NB4 (cell line): ENCODE results near the gene CYP4F12.

Experiments used
- DNase-seq: peaks from one replicate; pipeline ENCODE4 v3.0.0; 2010; ENCODE audit warnings: low read depth
- H3K4me3 ChIP-seq: one replicate; pipeline ENCODE4 v1.5.1; 2011; ENCODE audit warnings: mild to moderate bottlenecking, low read depth, low read length, moderate library complexity
- MYC ChIP-seq: IDR thresholded peaks from 2 replicates; pipeline ENCODE4 v1.6.1; 2011; ENCODE audit warnings: low read depth, low read length
- POLR2A ChIP-seq: IDR thresholded peaks from 2 replicates; pipeline ENCODE4 v1.6.1; 2011; ENCODE audit warnings: mild to moderate bottlenecking; ENCODE audit not compliant: insufficient read length; ENCODE audit errors: extremely low read depth
- TF ChIP-seq, protein P1 (sequence below): IDR thresholded peaks from 2 replicates; pipeline ENCODE4 v1.6.1; 2011; ENCODE audit warnings: low read depth, low read length
- TF ChIP-seq, protein P2 (sequence below): IDR thresholded peaks from one replicate; pipeline ENCODE4 v1.5.1; 2012; ENCODE audit warnings: low read depth, low read length

CYP4F12 gene, protein sequence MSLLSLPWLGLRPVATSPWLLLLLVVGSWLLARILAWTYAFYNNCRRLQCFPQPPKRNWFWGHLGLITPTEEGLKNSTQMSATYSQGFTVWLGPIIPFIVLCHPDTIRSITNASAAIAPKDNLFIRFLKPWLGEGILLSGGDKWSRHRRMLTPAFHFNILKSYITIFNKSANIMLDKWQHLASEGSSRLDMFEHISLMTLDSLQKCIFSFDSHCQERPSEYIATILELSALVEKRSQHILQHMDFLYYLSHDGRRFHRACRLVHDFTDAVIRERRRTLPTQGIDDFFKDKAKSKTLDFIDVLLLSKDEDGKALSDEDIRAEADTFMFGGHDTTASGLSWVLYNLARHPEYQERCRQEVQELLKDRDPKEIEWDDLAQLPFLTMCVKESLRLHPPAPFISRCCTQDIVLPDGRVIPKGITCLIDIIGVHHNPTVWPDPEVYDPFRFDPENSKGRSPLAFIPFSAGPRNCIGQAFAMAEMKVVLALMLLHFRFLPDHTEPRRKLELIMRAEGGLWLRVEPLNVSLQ

DNA sequence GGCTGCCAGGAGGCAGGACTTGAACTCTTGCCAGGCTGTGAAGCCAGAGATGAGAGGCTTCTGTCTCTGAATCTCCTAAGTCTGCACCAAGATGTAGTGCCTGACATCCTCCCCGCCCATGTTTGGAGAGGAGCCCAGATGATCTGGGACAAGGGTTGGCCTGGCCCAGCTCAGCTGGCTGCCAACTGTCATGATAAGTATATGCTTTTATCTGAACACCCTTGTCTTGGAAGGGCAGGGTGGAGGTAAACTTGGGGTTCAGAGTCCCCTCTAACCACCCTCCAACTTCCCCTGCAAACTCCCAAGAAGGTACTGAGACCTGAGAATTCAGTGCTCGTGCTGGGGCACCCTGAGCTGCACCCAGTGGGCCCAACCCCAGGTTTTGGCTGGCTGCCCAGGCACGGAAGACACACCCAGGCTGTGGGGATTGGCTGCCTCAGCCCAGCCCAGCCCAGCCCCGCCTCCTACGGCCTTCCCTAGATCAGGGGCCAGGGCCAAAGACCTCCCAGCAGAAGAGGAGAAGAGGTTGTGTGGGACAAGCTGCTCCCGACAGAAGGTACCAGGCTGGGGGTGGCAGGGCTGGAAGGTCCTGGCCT, at the start of gene CYP4F12:
TSS of gene CYP4F12 (plus strand) at position 508 of the 596 bp plus-strand sequence. CDS start 443 bp downstream, outside the sequence.
- TF ChIP-seq MYC (no peak), POLR2A (no peak)
- TF ChIP-seq, protein P1, sequence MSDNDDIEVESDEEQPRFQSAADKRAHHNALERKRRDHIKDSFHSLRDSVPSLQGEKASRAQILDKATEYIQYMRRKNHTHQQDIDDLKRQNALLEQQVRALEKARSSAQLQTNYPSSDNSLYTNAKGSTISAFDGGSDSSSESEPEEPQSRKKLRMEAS, result no peak
- TF ChIP-seq, protein P2, sequence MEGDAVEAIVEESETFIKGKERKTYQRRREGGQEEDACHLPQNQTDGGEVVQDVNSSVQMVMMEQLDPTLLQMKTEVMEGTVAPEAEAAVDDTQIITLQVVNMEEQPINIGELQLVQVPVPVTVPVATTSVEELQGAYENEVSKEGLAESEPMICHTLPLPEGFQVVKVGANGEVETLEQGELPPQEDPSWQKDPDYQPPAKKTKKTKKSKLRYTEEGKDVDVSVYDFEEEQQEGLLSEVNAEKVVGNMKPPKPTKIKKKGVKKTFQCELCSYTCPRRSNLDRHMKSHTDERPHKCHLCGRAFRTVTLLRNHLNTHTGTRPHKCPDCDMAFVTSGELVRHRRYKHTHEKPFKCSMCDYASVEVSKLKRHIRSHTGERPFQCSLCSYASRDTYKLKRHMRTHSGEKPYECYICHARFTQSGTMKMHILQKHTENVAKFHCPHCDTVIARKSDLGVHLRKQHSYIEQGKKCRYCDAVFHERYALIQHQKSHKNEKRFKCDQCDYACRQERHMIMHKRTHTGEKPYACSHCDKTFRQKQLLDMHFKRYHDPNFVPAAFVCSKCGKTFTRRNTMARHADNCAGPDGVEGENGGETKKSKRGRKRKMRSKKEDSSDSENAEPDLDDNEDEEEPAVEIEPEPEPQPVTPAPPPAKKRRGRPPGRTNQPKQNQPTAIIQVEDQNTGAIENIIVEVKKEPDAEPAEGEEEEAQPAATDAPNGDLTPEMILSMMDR, result no peak
- DNase-seq, result peak; percentile 42
- H3K4me3 ChIP-seq, result no peak within 1 kb of the TSS

DNA sequence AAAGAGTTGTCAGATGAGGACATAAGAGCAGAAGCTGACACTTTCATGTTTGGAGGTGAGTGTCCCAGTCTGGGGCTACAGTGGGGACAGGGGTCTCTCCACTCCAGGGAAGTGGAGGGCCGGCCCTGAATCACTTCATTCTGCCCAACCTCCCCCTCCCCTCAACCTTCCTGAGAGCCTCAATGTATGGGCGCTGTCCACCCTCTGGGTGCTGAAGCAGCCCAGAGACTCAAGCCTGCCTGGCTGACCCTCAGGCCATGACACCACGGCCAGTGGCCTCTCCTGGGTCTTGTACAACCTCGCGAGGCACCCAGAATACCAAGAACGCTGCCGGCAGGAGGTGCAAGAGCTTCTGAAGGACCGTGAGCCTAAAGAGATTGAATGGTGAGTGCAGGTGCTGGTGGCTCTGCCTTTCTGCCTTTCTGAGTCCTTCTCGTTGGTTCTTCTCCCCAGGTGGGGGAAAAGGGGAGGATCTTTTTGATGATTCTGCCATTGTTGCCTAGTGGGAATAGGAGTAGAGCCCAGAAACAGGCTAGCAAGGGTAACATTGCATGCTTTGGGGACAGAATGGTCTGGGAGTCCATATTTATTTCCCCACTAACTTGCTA, 49.1 kb upstream of the CYP4F12 start:
- peak; percentile 48 for DNase-seq
- TF ChIP-seq, protein P2, result no peak
- TF ChIP-seq MYC (no peak), POLR2A (no peak)
- TF ChIP-seq, protein P1, result no peak
- no peak overlapping the region for H3K4me3 ChIP-seq

DNA sequence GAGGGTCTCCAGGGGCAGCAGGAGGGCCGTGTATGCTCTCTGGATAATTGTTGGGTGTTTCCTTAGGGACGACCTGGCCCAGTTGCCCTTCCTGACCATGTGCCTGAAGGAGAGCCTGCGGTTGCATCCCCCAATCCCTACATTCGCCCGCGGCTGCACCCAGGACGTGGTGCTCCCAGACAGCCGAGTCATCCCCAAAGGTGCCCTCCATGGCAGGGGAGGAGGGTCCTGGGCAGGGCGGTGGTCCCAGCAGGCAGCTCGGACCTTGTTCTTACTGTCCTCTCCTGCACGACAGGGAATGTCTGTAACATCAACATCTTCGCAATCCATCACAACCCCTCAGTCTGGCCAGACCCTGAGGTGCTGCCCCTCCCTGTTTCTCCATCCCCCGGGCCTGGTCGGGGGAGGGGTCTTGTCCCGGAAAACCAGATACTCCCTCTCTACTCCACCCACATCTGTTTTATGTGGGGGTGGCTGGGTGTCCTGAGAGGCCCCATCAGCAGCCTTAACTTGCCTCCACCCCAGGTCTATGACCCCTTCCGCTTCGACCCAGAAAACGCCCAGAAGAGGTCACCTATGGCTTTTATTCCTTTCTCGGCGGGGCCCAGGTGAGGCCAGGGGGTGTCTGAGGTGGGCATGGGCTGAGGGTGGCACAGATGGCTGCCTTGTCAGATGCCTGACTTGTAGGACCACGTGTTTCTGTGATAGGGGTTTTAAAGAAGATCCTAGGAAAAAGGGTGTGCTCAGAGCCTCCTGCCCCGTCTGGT, 44.5 kb upstream of the CYP4F12 start:
- TF ChIP-seq MYC, result no peak
- TF ChIP-seq, protein P1, result no peak
- TF ChIP-seq, protein P2, result no peak
- TF ChIP-seq POLR2A, result no peak
- DNase-seq, result no peak
- H3K4me3 ChIP-seq, result no peak overlapping the region

DNA sequence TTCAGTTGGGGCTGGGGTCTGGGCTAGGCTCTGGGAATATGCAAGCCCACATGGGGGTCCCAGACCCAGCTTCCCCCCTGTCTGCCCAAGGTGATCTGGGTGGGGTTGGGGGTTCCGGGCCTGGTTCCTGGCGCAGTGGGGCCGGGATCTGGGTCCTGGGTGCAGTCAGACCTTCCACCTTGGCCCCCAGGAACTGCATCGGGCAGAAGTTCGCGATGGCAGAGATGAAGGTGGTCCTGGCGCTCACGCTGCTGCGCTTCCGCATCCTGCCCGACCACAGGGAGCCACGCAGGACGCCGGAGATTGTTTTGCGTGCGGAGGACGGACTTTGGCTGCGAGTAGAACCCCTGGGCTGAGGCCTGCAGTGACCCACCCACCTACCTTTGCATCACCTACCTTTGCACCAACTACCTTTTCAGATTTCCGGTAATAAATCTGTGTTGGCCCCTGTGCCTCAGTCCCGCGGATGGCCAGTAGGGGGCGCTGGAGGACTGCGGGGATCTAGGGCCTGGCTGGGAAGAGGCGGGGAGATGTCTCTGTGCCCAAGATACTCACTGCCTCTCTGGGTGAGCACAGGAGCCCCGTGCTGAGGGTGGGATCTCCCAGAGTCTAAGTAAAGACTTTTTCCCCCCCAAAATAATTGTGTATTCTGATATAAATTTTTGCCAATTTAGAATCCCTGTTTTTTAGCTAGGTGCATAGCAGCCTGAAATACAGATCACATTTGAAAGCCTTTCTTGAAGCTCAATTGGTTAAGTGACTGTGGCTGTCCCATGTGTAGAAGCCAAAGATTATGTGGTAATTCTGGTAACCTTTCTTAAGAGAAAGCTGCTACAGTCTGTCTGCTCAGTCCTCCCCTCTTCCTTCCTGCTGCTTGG, 43.6 kb upstream of the CYP4F12 start:
- TF ChIP-seq, protein P2, result peak; percentile 86
- TF ChIP-seq POLR2A, result no peak
- no peak overlapping the region for H3K4me3 ChIP-seq
- DNase-seq, result peak; percentile 76

DNA sequence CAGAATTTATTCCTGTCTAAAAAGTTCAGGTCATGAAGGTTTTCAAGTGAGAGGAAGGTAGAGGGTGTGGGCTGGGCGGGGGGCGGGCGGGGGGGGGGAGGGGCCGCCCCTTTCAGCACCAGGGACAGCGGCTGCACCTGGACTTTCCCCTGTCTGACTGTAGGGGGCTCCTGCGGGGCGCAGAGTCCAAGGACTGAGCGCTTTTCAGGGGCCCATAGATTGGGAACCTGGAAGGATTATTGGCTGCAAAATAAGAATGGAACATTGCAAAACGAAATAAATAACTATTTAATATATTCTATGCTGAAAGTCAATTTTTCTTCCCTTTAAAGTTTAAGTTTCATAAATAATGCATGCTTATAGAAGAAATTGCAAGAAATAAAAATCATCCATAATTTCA, 41.1 kb upstream of the CYP4F12 start:
- peak; percentile 64 for DNase-seq
- TF ChIP-seq POLR2A (no peak), MYC (no peak)
- TF ChIP-seq, protein P2, result peak; percentile 74
- TF ChIP-seq, protein P1, result no peak

More for the DNA sequence above, 41.1 kb upstream of the CYP4F12 start:
- no peak overlapping the region for H3K4me3 ChIP-seq
